H9 (cell line): Measurements from ENCODE around the gene NUDT3. TPM values are rescaled to one million over a fixed set of nuclear protein-coding genes. Genes with fewer than 3 reads are reported as not detected.
A peak's percentile ranks its signal among the peaks of the same experiment; 100 is the strongest.

ENCODE experiments used
- DNase-seq: peaks from one replicate; pipeline ENCODE4 v3.0.0-alpha.2; 2017
- H2AFZ ChIP-seq: one replicate; pipeline ENCODE4 v1.6.1; 2013; ENCODE audit warnings: mild to moderate bottlenecking, low read length, control low read depth, moderate library complexity
- H2AK5ac ChIP-seq: 2 replicates; pipeline ENCODE4 v1.6.1; 2013; ENCODE audit warnings: low read length, control low read depth, mixed read lengths; ENCODE audit not compliant: insufficient read length
- H2BK120ac ChIP-seq: one replicate; pipeline ENCODE4 v1.6.1; 2013; ENCODE audit warnings: low read depth, mild to moderate bottlenecking, low read length, control low read depth, inconsistent platforms; ENCODE audit not compliant: poor library complexity, severe bottlenecking
- H2BK12ac ChIP-seq: 2 replicates; pipeline ENCODE4 v1.6.1; 2013; ENCODE audit warnings: low read length, control low read depth, mixed read lengths, low read depth; ENCODE audit not compliant: insufficient read length
- H2BK15ac ChIP-seq: 2 replicates; pipeline ENCODE4 v1.6.1; 2013; ENCODE audit warnings: low read depth, low read length, control low read depth
- H2BK20ac ChIP-seq: one replicate; pipeline ENCODE4 v1.6.1; 2013; ENCODE audit warnings: low read depth, mild to moderate bottlenecking, low read length, control low read depth, inconsistent platforms; ENCODE audit not compliant: poor library complexity, severe bottlenecking
- H2BK5ac ChIP-seq: 2 replicates; pipeline ENCODE4 v1.6.1; 2013; ENCODE audit warnings: low read length, control low read depth, mixed read lengths; ENCODE audit not compliant: insufficient read length
- H3K14ac ChIP-seq: 2 replicates; pipeline ENCODE4 v1.6.1; 2013; ENCODE audit warnings: low read length, control low read depth; ENCODE audit not compliant: insufficient read depth
- H3K18ac ChIP-seq: 2 replicates; pipeline ENCODE4 v1.6.1; 2013; ENCODE audit warnings: low read depth, mild to moderate bottlenecking, mixed read lengths, low read length, control low read depth; ENCODE audit not compliant: insufficient read length
- H3K23ac ChIP-seq: 2 replicates; pipeline ENCODE4 v1.6.1; 2013; ENCODE audit warnings: low read length, control low read depth, mixed read lengths, low read depth; ENCODE audit not compliant: insufficient read length
- H3K23me2 ChIP-seq: 2 replicates; pipeline ENCODE4 v1.6.1; 2013; ENCODE audit warnings: low read depth, mild to moderate bottlenecking, mixed read lengths, low read length, control low read depth; ENCODE audit not compliant: insufficient read length, poor library complexity, severe bottlenecking
- H3K27ac ChIP-seq: 2 replicates; pipeline ENCODE4 v1.5.1; 2013; ENCODE audit warnings: low read length, control low read depth, mixed read lengths, low read depth; ENCODE audit not compliant: insufficient read length
- H3K27me3 ChIP-seq: 2 replicates; pipeline ENCODE4 v1.6.1; 2013; ENCODE audit warnings: low read length, control low read depth, inconsistent platforms; ENCODE audit not compliant: insufficient read depth
- H3K4ac ChIP-seq: 2 replicates; pipeline ENCODE4 v1.6.1; 2013; ENCODE audit warnings: low read depth, mild to moderate bottlenecking, control low read depth, inconsistent platforms, low read length, moderate library complexity
- H3K4me1 ChIP-seq: 2 replicates; pipeline ENCODE4 v1.6.1; 2013; ENCODE audit warnings: low read length, control low read depth, inconsistent platforms; ENCODE audit not compliant: insufficient read depth
- H3K4me2 ChIP-seq: 2 replicates; pipeline ENCODE4 v1.6.1; 2013; ENCODE audit warnings: low read length, control low read depth, mixed read lengths; ENCODE audit not compliant: insufficient read length, insufficient read depth
- H3K56ac ChIP-seq: 2 replicates; pipeline ENCODE4 v1.6.1; 2013; ENCODE audit warnings: low read depth, mild to moderate bottlenecking, mixed read lengths, low read length, control low read depth; ENCODE audit not compliant: insufficient read length
- H3K79me1 ChIP-seq: 2 replicates; pipeline ENCODE4 v1.6.1; 2013; ENCODE audit warnings: low read depth, mild to moderate bottlenecking, moderate library complexity, low read length, control low read depth, inconsistent platforms; ENCODE audit not compliant: insufficient read depth, poor library complexity, severe bottlenecking
- H3K79me2 ChIP-seq: 2 replicates; pipeline ENCODE4 v1.6.1; 2013; ENCODE audit warnings: low read length, control low read depth, inconsistent platforms; ENCODE audit not compliant: insufficient read depth
- H3K9ac ChIP-seq: 2 replicates; pipeline ENCODE4 v1.6.1; 2013; ENCODE audit warnings: low read length, control low read depth, mixed read lengths; ENCODE audit not compliant: insufficient read length; ENCODE audit errors: extremely low read depth
- H3K9me3 ChIP-seq: one replicate; pipeline ENCODE4 v1.6.1; 2013; ENCODE audit warnings: low read depth, low read length, inconsistent platforms; ENCODE audit not compliant: control insufficient read depth
- H3T11ph ChIP-seq: one replicate; pipeline ENCODE4 v1.6.1; 2013; ENCODE audit warnings: mild to moderate bottlenecking, low read length, control low read depth, inconsistent platforms
- H4K20me1 ChIP-seq: one replicate; pipeline ENCODE4 v1.6.1; 2013; ENCODE audit not compliant: control insufficient read depth, insufficient read length, insufficient read depth
- H4K5ac ChIP-seq: 2 replicates; pipeline ENCODE4 v1.6.1; 2013; ENCODE audit warnings: low read depth, mild to moderate bottlenecking, mixed read lengths, low read length, control low read depth; ENCODE audit not compliant: insufficient read length
- H4K8ac ChIP-seq: replicated peaks from 2 replicates; pipeline ENCODE4 v1.6.1; 2013; ENCODE audit warnings: low read length, control low read depth, mixed read lengths, low read depth; ENCODE audit not compliant: insufficient read length
- H4K91ac ChIP-seq: 2 replicates; pipeline ENCODE4 v1.6.1; 2013; ENCODE audit warnings: low read depth, mild to moderate bottlenecking, moderate library complexity, mixed read lengths, low read length, control low read depth; ENCODE audit not compliant: insufficient read length
- H3K27ac Mint-ChIP-seq, 3 experiments: 2 replicates in 2 of 3; 3 replicates in 1 of 3; pipeline ENCODE4 v1.8.0; 2020 to 2021; ENCODE audit warnings: mixed read lengths in 3 of 3, mild to moderate bottlenecking in 1 of 3, moderate library complexity in 1 of 3
- H3K27me3 Mint-ChIP-seq: 2 replicates; pipeline ENCODE4 v1.8.0; 2021; ENCODE audit warnings: low read depth, mild to moderate bottlenecking, moderate library complexity, mixed read lengths
- H3K36me3 Mint-ChIP-seq, 3 experiments: 2 replicates in 2 of 3; 3 replicates in 1 of 3; pipeline ENCODE4 v1.8.0; 2020 to 2021; ENCODE audit warnings: low read depth in 3 of 3, mixed read lengths in 3 of 3; ENCODE audit not compliant: insufficient read depth in 1 of 3
- H3K4me1 Mint-ChIP-seq, 2 experiments: 2 replicates each; pipeline ENCODE4 v1.8.0; 2020; ENCODE audit warnings: mixed read lengths in 2 of 2
- H3K4me3 Mint-ChIP-seq, 2 experiments: 2 replicates in 1 of 2; 3 replicates in 1 of 2; pipeline ENCODE4 v1.8.0; 2020 to 2021; ENCODE audit warnings: mild to moderate bottlenecking in 2 of 2, mixed read lengths in 2 of 2, moderate library complexity in 1 of 2
- H3K9me3 Mint-ChIP-seq, 2 experiments: 2 replicates in 1 of 2; 3 replicates in 1 of 2; pipeline ENCODE4 v1.8.0; 2020; ENCODE audit warnings: mild to moderate bottlenecking in 2 of 2, mixed read lengths in 2 of 2, moderate library complexity in 1 of 2
- CTCF ChIP-seq: fragments of 200-600 bp; sonication (generic); conservative IDR thresholded peaks from 3 replicates; pipeline ENCODE4 v1.8.0; 2021; ENCODE audit warnings: antibody characterized with exemption, mild to moderate bottlenecking
- total RNA-seq: library from RNA; stranded (reverse); gene quantifications from 2 replicates; pipeline ENCODE4 v1.2.1, GENCODE V29; 2021

NUDT3 gene
- total RNA-seq, 1 experiment from 2014 or later = 23.6 TPM

GRCh38 chr6:34342247-34342646 lies 50.2 kb downstream of the NUDT3 start:
- Histone ChIP-seq H3K56ac (no peak overlapping the region), H3K4me1 (no peaks in the 10 kb centered on the region), H3K18ac (no peak overlapping the region), H3K23ac (no peak overlapping the region), H3T11ph (no peak overlapping the region), H4K91ac (no peak overlapping the region), H4K20me1 (no peaks in the 10 kb centered on the region), H2BK15ac (no peak overlapping the region), H2BK5ac (no peak overlapping the region), H4K8ac (no peak overlapping the region), H3K4me2 (no peak overlapping the region), H2AK5ac (no peak overlapping the region), H2BK12ac (no peak overlapping the region), H2BK120ac (no peak overlapping the region), H4K5ac (no peak overlapping the region), H3K9me3 (no peaks in the 10 kb centered on the region), H3K79me1 (no peaks in the 10 kb centered on the region), H3K4ac (no peak overlapping the region), H2AFZ (no peak overlapping the region), H3K27ac (no peak overlapping the region), H2BK20ac (no peak overlapping the region), H3K9ac (no peak overlapping the region), H3K14ac (no peak overlapping the region), H3K27me3 (no peaks in the 10 kb centered on the region), H3K23me2 (no peaks in the 10 kb centered on the region), H3K79me2 (no peaks in the 10 kb centered on the region; the same call in 1 of the 2 replicates)
- H3K9me3 Mint-ChIP-seq = no peaks in the 10 kb centered on the region; a peak in 1 of 5 replicates
- H3K4me3 Mint-ChIP-seq = no peak overlapping the region
- no peak for TF ChIP-seq CTCF
- H3K36me3 Mint-ChIP-seq = peaks cover 0 to 2% (median 2%) of the 10 kb centered on the region in 3 experiments; a peak in 3 of 7 replicates
- H3K27me3 Mint-ChIP-seq = no peaks in the 10 kb centered on the region
- H3K4me1 Mint-ChIP-seq = peaks cover 10 to 33% of the 10 kb centered on the region in 2 experiments
- H3K27ac Mint-ChIP-seq = peak overlapping the region in 1 of 3 experiments; percentile 10; a peak in 1 of 7 replicates
- no peak for DNase-seq
